K562 (cell line): ENCODE results near the gene GAPVD1. TPM values are rescaled to one million over a fixed set of nuclear protein-coding genes. Genes with fewer than 3 reads are reported as not detected.

Experiments
- ATAC-seq: fragments of 200-7000 bp; cut with Tn5 transposase; 3 replicates; pipeline ENCODE4 v1.9.1; 2020; ENCODE audit warnings: moderate library complexity
- BruUV-seq: library from RNA; stranded (reverse); fragments of 400-500 nt; replicated peaks from 2 replicates; lab custom pipeline; 2021; lab: Mats Ljungman, UMichigan
- CTCF ChIA-PET: fragments of 300-600 bp; formaldehyde crosslinking; extraction: SDS; loops from one replicate; lab custom pipeline; 2021; ENCODE audit warnings: low intra/inter-chr PET ratio; lab: Yijun Ruan, JAX
- POLR2A ChIA-PET: fragments of 300-600, 350-650 bp; sonication (Branson Sonifier 250); formaldehyde crosslinking; extraction: SDS; loops from one replicate; lab custom pipeline; 2021; ENCODE audit warnings: antibody characterized with exemption, inconsistent platforms; lab: Yijun Ruan, JAX
- DNase-seq, 4 experiments: peaks; one replicate each; pipeline versions ENCODE4 v3.0.0 to v3.0.0-alpha.2; 2011 to 2018; ENCODE audit warnings: low spot score in 3 of 4, mixed read lengths in 3 of 4; ENCODE audit errors: extremely low read depth in 1 of 4
- FAIRE-seq: peaks from 2 replicates; lab custom pipeline; 2011; peaks lifted over from hg19 to GRCh38; lab: Jason Lieb, UNC
- H2AFZ ChIP-seq: 2 replicates; pipeline ENCODE4 v1.6.0; 2011; ENCODE audit warnings: low read depth, low read length, control low read depth, inconsistent platforms
- H3K27ac ChIP-seq: fragments of 200-600 bp; 3 replicates; pipeline ENCODE4 v1.8.0; 2011; ENCODE audit warnings: low read depth, mild to moderate bottlenecking, control low read depth, inconsistent platforms, low read length, moderate library complexity, mixed read lengths; ENCODE audit errors: extremely low read depth
- H3K27me3 ChIP-seq, 2 experiments: fragments of 300-600 bp in 1 of 2; 2 replicates in 1 of 2; 3 replicates in 1 of 2; pipeline versions ENCODE4 v1.6.0 to v1.8.0; 2011; ENCODE audit warnings: inconsistent platforms in 2 of 2, low read length in 2 of 2, mild to moderate bottlenecking in 1 of 2, mixed read lengths in 1 of 2, moderate library complexity in 1 of 2; ENCODE audit not compliant: control insufficient read depth in 2 of 2, insufficient read depth in 2 of 2
- H3K36me3 ChIP-seq: fragments of 300-600 bp; 3 replicates; pipeline ENCODE4 v1.8.0; 2011; ENCODE audit warnings: mild to moderate bottlenecking, low read length, inconsistent platforms; ENCODE audit not compliant: control insufficient read depth, insufficient read depth
- H3K4me1 ChIP-seq, 2 experiments: fragments of 200-600 bp in 1 of 2; replicated peaks in 1 of 2; 2 replicates in 1 of 2; 3 replicates in 1 of 2; pipeline versions ENCODE4 v1.5.1 to v1.8.0; 2011; ENCODE audit warnings: inconsistent platforms in 2 of 2, low read length in 2 of 2, mild to moderate bottlenecking in 1 of 2, mixed read lengths in 1 of 2, moderate library complexity in 1 of 2; ENCODE audit not compliant: control insufficient read depth in 2 of 2, insufficient read depth in 2 of 2
- H3K4me2 ChIP-seq: 2 replicates; pipeline ENCODE4 v1.6.1; 2011; ENCODE audit warnings: low read length, control low read depth, inconsistent platforms, mixed read lengths; ENCODE audit not compliant: insufficient read depth
- H3K4me3 ChIP-seq: fragments of 200-600 bp; sonication (generic), shearing (Covaris generic); 2 replicates; pipeline ENCODE4 v1.5.1; 2016; ENCODE audit warnings: control low read depth, inconsistent platforms
- H3K79me2 ChIP-seq: fragments of 200-600 bp; 3 replicates; pipeline ENCODE4 v1.8.0; 2011; ENCODE audit warnings: low read length, inconsistent platforms; ENCODE audit not compliant: control insufficient read depth, insufficient read depth
- H3K9ac ChIP-seq, 2 experiments: 2 replicates each; pipeline versions ENCODE4 v1.6.0 to v1.6.1; 2011; ENCODE audit warnings: low read depth in 2 of 2, low read length in 2 of 2, control low read depth in 1 of 2, inconsistent platforms in 1 of 2, mild to moderate bottlenecking in 1 of 2, mixed read lengths in 1 of 2; ENCODE audit not compliant: insufficient read depth in 1 of 2
- H3K9me1 ChIP-seq: one replicate; pipeline ENCODE4 v1.6.0; 2011; ENCODE audit warnings: inconsistent platforms, mild to moderate bottlenecking, low read length, moderate library complexity; ENCODE audit not compliant: control insufficient read depth, insufficient read depth
- H3K9me3 ChIP-seq: replicated peaks from 2 replicates; pipeline ENCODE4 v1.5.1; 2011; ENCODE audit warnings: low read depth, low read length, inconsistent platforms; ENCODE audit not compliant: control insufficient read depth, insufficient read depth
- H4K20me1 ChIP-seq: replicated peaks from 2 replicates; pipeline ENCODE4 v1.6.1; 2011; ENCODE audit warnings: low read length, inconsistent platforms, mixed read lengths; ENCODE audit not compliant: control insufficient read depth, insufficient read depth
- DNMT1 ChIP-seq: fragments of 450-650 bp; IDR thresholded peaks from 2 replicates; pipeline ENCODE4 v1.6.1; 2016; ENCODE audit warnings: antibody characterized with exemption, mild to moderate bottlenecking
- ETS2 ChIP-seq: IDR thresholded peaks from 2 replicates; pipeline ENCODE4 v1.6.1; 2016; ENCODE audit warnings: borderline replicate concordance, missing genetic modification characterization, mild to moderate bottlenecking, moderate library complexity, missing compliant biosample characterization; ENCODE audit not compliant: poor library complexity, severe bottlenecking
- MED1 ChIP-seq: sonication (generic); formaldehyde crosslinking; IDR thresholded peaks from 2 replicates; pipeline ENCODE4 v1.8.1; 2023; ENCODE audit warnings: missing genetic modification reagents, borderline replicate concordance
- MYC ChIP-seq, 2 experiments: fragments of 250-450 bp in 1 of 2; sonication (Bioruptor Pico) in 1 of 2; IDR thresholded peaks; 2 replicates each; pipeline versions ENCODE4 v1.5.1 to v1.6.1; 2012 to 2021; ENCODE audit warnings: low read depth in 2 of 2, borderline replicate concordance in 1 of 2, improper control_type of control experiment in 1 of 2, low read length in 1 of 2, mild to moderate bottlenecking in 1 of 2, moderate library complexity in 1 of 2
- STAG1 ChIP-seq: sonication (generic); formaldehyde crosslinking; IDR thresholded peaks from 2 replicates; pipeline ENCODE4 v1.5.0; 2020; ENCODE audit warnings: missing genetic modification reagents, borderline replicate concordance
- ZNF561 ChIP-seq: fragments of 450-650 bp; formaldehyde crosslinking; conservative IDR thresholded peaks from 2 replicates; pipeline ENCODE4 v1.4.0; 2020; ENCODE audit warnings: mild to moderate bottlenecking, moderate library complexity
- ZNF75A ChIP-seq: fragments of 450-650 bp; formaldehyde crosslinking; IDR thresholded peaks from 2 replicates; pipeline ENCODE4 v1.4.0; 2020; ENCODE audit warnings: mild to moderate bottlenecking
- WGBS: fragments of 100-300 bp; shearing (Covaris generic); methylation state at CpG from one replicate; pipeline ENCODE4 v1.1.6; 2016; ENCODE audit warnings: low coverage, mixed read lengths; ENCODE audit not compliant: insufficient coverage; ENCODE audit errors: missing lambda C conversion rate; 5-methylcytosine and 5-hydroxymethylcytosine counted together
- in situ Hi-C: fragments of 300-500 bp; cut with MboI; formaldehyde crosslinking; loops from 4 replicates; pipeline ENCODE4 v1.15.0; 2018; ENCODE audit warnings: inconsistent platforms, mixed read lengths
- intact Hi-C: fragments of 100-400 bp; cut with micrococcal nuclease; formaldehyde crosslinking; loops from 2 replicates; pipeline ENCODE4 v1.14.2; 2022
- polyA plus RNA-seq, 8 experiments: library from polyadenylated mRNA; depleted of rRNA in 4 of 8; stranded (reverse) in 5 of 8; unstranded in 3 of 8; fragments of >200 nt; fragmentation: Nextera tagmentation in 2 of 8; fragmentation: Illumina TruSeq in 1 of 8; extraction: Ambion mirVana in 2 of 8; extraction: Trizol in 1 of 8; gene quantifications; 2 replicates each; pipeline versions ENCODE4 v1.2.1 to v1.2.3, GENCODE V29; 2011 to 2014; ENCODE audit warnings: inconsistent platforms in 1 of 8, missing spikeins in 1 of 8
- total RNA-seq, 7 experiments: library from RNA; depleted of rRNA in 6 of 7; stranded (reverse); fragments of >200 nt in 6 of 7; fragmentation: Illumina TruSeq in 2 of 7; extraction: Trizol in 2 of 7; gene quantifications; 2 replicates each; pipeline versions ENCODE4 v1.2.1 to v1.2.3, GENCODE V29; 2011 to 2021; ENCODE audit warnings: low replicate concordance in 1 of 7
- TF ChIP-seq, protein P1 (sequence below), 3 experiments: IDR thresholded peaks in 2 of 3; conservative IDR thresholded peaks in 1 of 3; 2 replicates each; pipeline ENCODE4 v1.5.1; 2011 to 2012; ENCODE audit warnings: low read length in 3 of 3, mild to moderate bottlenecking in 3 of 3, control low read depth in 2 of 3, improper control_type of control experiment in 1 of 3, inconsistent platforms in 1 of 3, low read depth in 1 of 3, mixed read lengths in 1 of 3, moderate library complexity in 1 of 3; ENCODE audit not compliant: insufficient read depth in 2 of 3

Gene GAPVD1
- total and polyA plus RNA-seq, 9 of the 15 experiments (the other 6 are each of a cell fraction or from before 2014, with no cell fraction given), result 9.5 to 66.1 (median 45.5) TPM

DNA sequence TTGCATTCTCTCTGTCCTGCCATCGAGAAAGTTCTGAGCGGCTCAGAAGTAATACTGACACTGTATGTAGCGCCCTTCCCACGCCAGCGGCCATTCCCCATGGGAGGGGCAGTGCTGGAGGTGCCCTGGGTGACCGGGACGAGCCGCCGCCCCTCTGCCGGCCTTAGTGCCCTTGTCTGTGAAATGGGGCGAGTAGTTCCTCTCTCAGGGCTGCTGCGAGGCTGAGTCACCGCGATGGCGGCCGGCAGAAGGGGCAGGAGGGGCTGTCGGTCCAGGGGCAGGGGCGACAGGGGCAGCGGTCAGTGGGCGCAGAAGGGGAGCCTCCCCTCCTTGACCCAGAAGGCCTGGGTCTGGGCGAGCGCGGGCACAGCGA lies 148.9 kb downstream of the GAPVD1 start (continued):
- TF ChIP-seq STAG1 (CRISPR knock-in tag), result no peak
- no peak for TF ChIP-seq MYC (IDR thresholded peaks at IDR 0.05; ENCODE audit: low read depth, low read length)
- no peak for TF ChIP-seq MYC (CRISPR knock-in tag; IDR thresholded peaks at IDR 0.05; ENCODE audit: borderline replicate concordance, low read depth)
- no peak for TF ChIP-seq ZNF561
- no peak for TF ChIP-seq ZNF75A

DNA sequence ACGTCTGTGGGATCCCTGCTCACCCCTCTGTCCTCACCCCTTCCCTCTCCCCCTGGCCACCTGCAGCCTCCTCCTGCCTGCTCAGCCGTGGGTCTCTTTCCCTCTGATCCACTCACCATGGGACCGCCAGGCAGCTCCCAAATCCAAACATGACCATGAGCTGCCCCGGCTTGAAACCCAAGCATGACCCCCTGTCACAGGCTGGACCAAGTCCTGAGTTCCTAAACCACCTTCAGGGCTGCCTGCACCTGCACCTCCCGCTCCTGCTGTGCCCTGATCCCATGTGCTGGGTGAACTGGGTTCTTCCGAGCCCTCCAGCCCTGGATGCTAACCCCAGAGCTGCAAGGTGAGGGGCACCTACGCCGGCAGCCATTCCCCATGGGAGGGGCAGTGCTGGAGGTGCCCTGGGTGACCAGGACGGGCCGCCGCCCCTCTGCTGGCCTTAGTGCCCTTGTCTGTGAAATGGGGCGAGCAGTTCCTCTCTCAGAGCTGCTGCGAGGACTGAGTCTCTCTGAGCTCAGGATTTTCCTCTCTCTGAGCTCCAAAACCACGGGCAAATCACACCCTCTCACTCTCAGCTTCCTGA lies 149.6 kb downstream of the GAPVD1 start:
- peak overlapping the region in 1 of 2 experiments; percentile 76; a peak in 2 of 4 replicates for H3K9ac ChIP-seq
- H3K4me3 ChIP-seq, result peak overlapping the region; percentile 35; the same call in 1 of the 2 replicates
- in situ Hi-C loops (loop anchor here (5.0 kb wide), 1 partner anchor 821 kb away; no protein-coding TSS in a partner anchor), intact Hi-C loops (no loop called here)
- no peaks in the 10 kb centered on the region; the same call in 2 of the 3 replicates for H3K79me2 ChIP-seq
- WGBS, result 32% methylated on average over 14 of the region's 14 CpGs
- no peaks in the 10 kb centered on the region; a peak in 1 of 5 replicates for H3K27me3 ChIP-seq
- peaks cover 9 to 56% of the 10 kb centered on the region in 2 experiments; a peak in 4 of 5 replicates for H3K4me1 ChIP-seq
- no peak for TF ChIP-seq DNMT1
- TF ChIP-seq, protein P1, sequence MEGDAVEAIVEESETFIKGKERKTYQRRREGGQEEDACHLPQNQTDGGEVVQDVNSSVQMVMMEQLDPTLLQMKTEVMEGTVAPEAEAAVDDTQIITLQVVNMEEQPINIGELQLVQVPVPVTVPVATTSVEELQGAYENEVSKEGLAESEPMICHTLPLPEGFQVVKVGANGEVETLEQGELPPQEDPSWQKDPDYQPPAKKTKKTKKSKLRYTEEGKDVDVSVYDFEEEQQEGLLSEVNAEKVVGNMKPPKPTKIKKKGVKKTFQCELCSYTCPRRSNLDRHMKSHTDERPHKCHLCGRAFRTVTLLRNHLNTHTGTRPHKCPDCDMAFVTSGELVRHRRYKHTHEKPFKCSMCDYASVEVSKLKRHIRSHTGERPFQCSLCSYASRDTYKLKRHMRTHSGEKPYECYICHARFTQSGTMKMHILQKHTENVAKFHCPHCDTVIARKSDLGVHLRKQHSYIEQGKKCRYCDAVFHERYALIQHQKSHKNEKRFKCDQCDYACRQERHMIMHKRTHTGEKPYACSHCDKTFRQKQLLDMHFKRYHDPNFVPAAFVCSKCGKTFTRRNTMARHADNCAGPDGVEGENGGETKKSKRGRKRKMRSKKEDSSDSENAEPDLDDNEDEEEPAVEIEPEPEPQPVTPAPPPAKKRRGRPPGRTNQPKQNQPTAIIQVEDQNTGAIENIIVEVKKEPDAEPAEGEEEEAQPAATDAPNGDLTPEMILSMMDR (IDR thresholded peaks at IDR 0.05 in 2 of 3, conservative IDR thresholded peaks at IDR 0.05 in 1 of 3; ENCODE audit: insufficient read depth in 2 of 3, low read depth in 1 of 3, low read length in 3 of 3), result no peak
- no peak for TF ChIP-seq ETS2 (tag)
- TF ChIP-seq MED1 (CRISPR knock-in tag), result no peak
- ChIA-PET CTCF (no interaction called here), POLR2A (interaction anchor here (0.5 kb wide), 1 partner anchor 493 kb away, joined by 3 read pairs; no protein-coding TSS in a partner anchor)
- H3K27ac ChIP-seq, result no peak overlapping the region
- no peak overlapping the region for H2AFZ ChIP-seq
- no peaks in the 10 kb centered on the region for H3K36me3 ChIP-seq
- peak overlapping the region; percentile 93 for H3K4me2 ChIP-seq
- no peaks in the 10 kb centered on the region for H4K20me1 ChIP-seq
- no peak for FAIRE-seq
- DNase-seq, result no peak
- peaks cover 4% of the 10 kb centered on the region; the same call in 1 of the 2 replicates for H3K9me3 ChIP-seq
- ATAC-seq, result no peak
- no TSS peak for BruUV-seq
- H3K9me1 ChIP-seq, result no peaks in the 10 kb centered on the region
